B cell (primary cell): ENCODE data around the gene C3orf70. TPM values are rescaled to one million over a fixed set of nuclear protein-coding genes. Genes with fewer than 3 reads are reported as not detected.

Experiments used
- ATAC-seq: fragments of 200-7000 bp; cut with Tn5 transposase; one replicate; pipeline ENCODE4 v1.10.0; 2021; ENCODE audit warnings: low read depth, mild to moderate bottlenecking, moderate number of reproducible peaks, moderate library complexity
- CTCF ChIA-PET: fragments of 350-600 bp; sonication (Branson Sonifier 250); formaldehyde crosslinking; loops from one replicate; lab custom pipeline; 2021; ENCODE audit warnings: antibody characterized with exemption, inconsistent platforms; lab: Charles Lee
- POLR2A ChIA-PET: fragments of 350-600 bp; sonication (Branson Sonifier 250); formaldehyde crosslinking; loops from one replicate; lab custom pipeline; 2021; ENCODE audit warnings: antibody characterized with exemption; lab: Charles Lee
- DNase-seq: peaks from one replicate; pipeline ENCODE4 v3.0.0; 2013
- H2AFZ ChIP-seq: 2 replicates; pipeline ENCODE4 v1.6.1; 2012; ENCODE audit warnings: mild to moderate bottlenecking, low read depth, low read length; ENCODE audit not compliant: insufficient read depth, poor library complexity, severe bottlenecking
- H3K27ac ChIP-seq, 2 donors: 1 replicate in 1 of 2; 2 replicates in 1 of 2; pipeline ENCODE4 v1.5.1; 2012 to 2013; ENCODE audit warnings: low read length in 2 of 2, mild to moderate bottlenecking in 2 of 2, moderate library complexity in 1 of 2
- H3K27me3 ChIP-seq, 4 experiments: fragments of 200-600 bp in 1 of 4; sonication (generic) in 1 of 4; replicated peaks in 1 of 4; 1 replicate in 2 of 4; 2 replicates in 2 of 4; pipeline versions ENCODE4 v1.6.1 to v1.7.0; 2013 to 2016; ENCODE audit warnings: low read length in 3 of 4, mild to moderate bottlenecking in 2 of 4, mixed read lengths in 1 of 4, moderate library complexity in 1 of 4; ENCODE audit not compliant: insufficient read depth in 4 of 4, control insufficient read depth in 3 of 4; ENCODE audit errors: control extremely low read depth in 1 of 4
- H3K36me3 ChIP-seq, 2 experiments: replicated peaks in 1 of 2; 1 replicate in 1 of 2; 2 replicates in 1 of 2; pipeline versions ENCODE4 v1.6.1 to v1.7.1; 2013; ENCODE audit warnings: low read length in 1 of 2; ENCODE audit not compliant: insufficient read depth in 2 of 2, control insufficient read depth in 1 of 2; ENCODE audit errors: control extremely low read depth in 1 of 2, extremely low read depth in 1 of 2
- H3K4me1 ChIP-seq, 2 donors: fragments of 200-600 bp in 1 of 2; sonication (generic) in 1 of 2; 1 replicate in 1 of 2; 2 replicates in 1 of 2; pipeline versions ENCODE4 v1.5.1 to v1.6.1; 2013 to 2017; ENCODE audit warnings: low read length in 2 of 2; ENCODE audit not compliant: control insufficient read depth in 2 of 2, insufficient read depth in 2 of 2
- H3K4me2 ChIP-seq: replicated peaks from 2 replicates; pipeline ENCODE3; 2012; ENCODE audit warnings: mild to moderate bottlenecking, low read depth, low read length; ENCODE audit not compliant: poor library complexity, severe bottlenecking
- H3K4me3 ChIP-seq, 5 experiments: fragments of 200-600 bp in 1 of 5; sonication (generic) in 1 of 5; 1 replicate in 3 of 5; 2 replicates in 2 of 5; pipeline versions ENCODE4 v1.5.1 to v1.7.0; 2011 to 2016; ENCODE audit warnings: low read length in 4 of 5, mild to moderate bottlenecking in 4 of 5, low read depth in 2 of 5, control low read depth in 1 of 5, moderate library complexity in 1 of 5; ENCODE audit not compliant: insufficient read depth in 1 of 5; ENCODE audit errors: control extremely low read depth in 1 of 5, extremely low read depth in 1 of 5
- H3K79me2 ChIP-seq: fragments of 200-600 bp; sonication (generic); one replicate; pipeline ENCODE4 v1.6.0; 2016; ENCODE audit warnings: low read length; ENCODE audit not compliant: control insufficient read depth, insufficient read depth
- H3K9ac ChIP-seq: fragments of 200-600 bp; sonication (generic); 2 replicates; pipeline ENCODE4 v1.6.1; 2017; ENCODE audit warnings: mild to moderate bottlenecking, low read length, moderate library complexity
- H3K9me3 ChIP-seq, 3 donors: one replicate each; pipeline versions ENCODE4 v1.6.1 to v1.7.1; 2013; ENCODE audit warnings: low read length in 2 of 3; ENCODE audit not compliant: control insufficient read depth in 2 of 3, insufficient read depth in 1 of 3; ENCODE audit errors: control extremely low read depth in 1 of 3
- H4K20me1 ChIP-seq: 2 replicates; pipeline ENCODE4 v1.6.0; 2012; ENCODE audit warnings: mild to moderate bottlenecking, low read length; ENCODE audit not compliant: insufficient read depth, control insufficient read depth, poor library complexity, severe bottlenecking
- H3K27ac Mint-ChIP-seq: one replicate; pipeline ENCODE4 v1.8.0; 2021; ENCODE audit warnings: mixed read lengths
- H3K27me3 Mint-ChIP-seq: one replicate; pipeline ENCODE4 v1.8.0; 2021; ENCODE audit warnings: mixed read lengths
- H3K4me1 Mint-ChIP-seq: one replicate; pipeline ENCODE4 v1.8.0; 2021; ENCODE audit warnings: mixed read lengths
- H3K4me3 Mint-ChIP-seq: one replicate; pipeline ENCODE4 v1.8.0; 2021; ENCODE audit warnings: mixed read lengths
- H3K9me3 Mint-ChIP-seq: one replicate; pipeline ENCODE4 v1.8.0; 2022; ENCODE audit warnings: mixed read lengths; ENCODE audit not compliant: insufficient read depth
- CTCF ChIP-seq: fragments of 200-600 bp; IDR thresholded peaks from one replicate; pipeline ENCODE4 v1.8.0; 2022; ENCODE audit warnings: antibody characterized with exemption, mild to moderate bottlenecking
- EZH2 ChIP-seq: IDR thresholded peaks from 2 replicates; pipeline ENCODE4 v1.6.1; 2012; ENCODE audit warnings: borderline replicate concordance, low read depth, mild to moderate bottlenecking, moderate library complexity, low read length; ENCODE audit not compliant: insufficient read depth, poor library complexity, severe bottlenecking
- WGBS: methylation state at CpG from one replicate; pipeline ENCODE4 v1.1.5; 2013; ENCODE audit warnings: missing lambda C conversion rate; ENCODE audit not compliant: insufficient coverage; 5-methylcytosine and 5-hydroxymethylcytosine counted together
- intact Hi-C: fragments of 100-400 bp; cut with micrococcal nuclease; formaldehyde crosslinking; loops from one replicate; pipeline ENCODE4 v1.10.0; 2022
- polyA plus RNA-seq: library from polyadenylated mRNA; depleted of rRNA; stranded (reverse); fragments of >200 nt; gene quantifications from 2 replicates; pipeline ENCODE4 v1.2.3, GENCODE V29; 2012
- total RNA-seq, 2 donors: library from RNA; stranded (reverse); fragments of 120-200 nt in 1 of 2; gene quantifications; 1 replicate in 1 of 2; 2 replicates in 1 of 2; pipeline versions ENCODE4 v1.2.3 to v1.2.4, GENCODE V29; 2013 to 2022

C3orf70 gene
- total and polyA plus RNA-seq, 2 donors (not counting 1 experiment from before 2014, with no cell fraction given) = not detected

- Histone ChIP-seq H3K4me1 (no peaks in the 10 kb centered on the region), H2AFZ (no peak overlapping the region), H3K4me3 (no peak overlapping the region), H3K27me3 (no peaks in the 10 kb centered on the region), H3K4me2 (no peak overlapping the region), H4K20me1 (no peaks in the 10 kb centered on the region), H3K36me3 (peaks cover 5 to 51% of the 10 kb centered on the region in 2 experiments), H3K79me2 (no peaks in the 10 kb centered on the region), H3K9me3 (peaks cover 0 to 2% (median 0%) of the 10 kb centered on the region in 3 donors), H3K27ac (no peak overlapping the region), H3K9ac (no peak overlapping the region)
- WGBS = 96% methylated on average over 3 of the region's 4 CpGs
- H3K4me3 Mint-ChIP-seq = no peak overlapping the region
- no peaks in the 10 kb centered on the region for H3K27me3 Mint-ChIP-seq
- DNase-seq (no peak), ATAC-seq (no peak)
- H3K4me1 Mint-ChIP-seq = no peaks in the 10 kb centered on the region
- TF ChIP-seq EZH2 (no peak), CTCF (no peak)
- H3K9me3 Mint-ChIP-seq = no peaks in the 10 kb centered on the region
- H3K27ac Mint-ChIP-seq = no peak overlapping the region
- intact Hi-C loops = no loop called here
- ChIA-PET POLR2A (no interaction called here), CTCF (no interaction called here)
These were observed 106.3 kb downstream of the C3orf70 start for GRCh38 chr3:185046603-185047002.

GRCh38 chr3:185046164-185046515, 106.7 kb downstream of the C3orf70 start:
- Histone ChIP-seq H3K27ac (no peak overlapping the region), H2AFZ (no peak overlapping the region), H3K4me2 (no peak overlapping the region), H3K4me1 (no peaks in the 10 kb centered on the region), H3K9me3 (no peaks in the 10 kb centered on the region), H3K36me3 (peaks cover 5 to 47% of the 10 kb centered on the region in 2 experiments), H3K4me3 (no peak overlapping the region), H3K79me2 (no peaks in the 10 kb centered on the region), H3K9ac (no peak overlapping the region), H4K20me1 (no peaks in the 10 kb centered on the region), H3K27me3 (no peaks in the 10 kb centered on the region)
- intact Hi-C loops = no loop called here
- DNase-seq = no peak
- ChIA-PET POLR2A (no interaction called here), CTCF (interaction anchor here (0.7 kb wide), 1 partner anchor 9 kb away, joined by 5 read pairs; no protein-coding TSS in a partner anchor)
- 100% methylated on average over 1 of the region's 1 CpG for WGBS
- no peak overlapping the region for H3K4me3 Mint-ChIP-seq
- no peak overlapping the region for H3K27ac Mint-ChIP-seq
- ATAC-seq = no peak
- no peaks in the 10 kb centered on the region for H3K4me1 Mint-ChIP-seq
- no peak for TF ChIP-seq CTCF
- TF ChIP-seq EZH2 = no peak
- H3K9me3 Mint-ChIP-seq = no peaks in the 10 kb centered on the region
- no peaks in the 10 kb centered on the region for H3K27me3 Mint-ChIP-seq
